Endothelial cell of umbilical vein (primary cell): Measurements from ENCODE around the gene ARTN. TPM values are rescaled to one million over a fixed set of nuclear protein-coding genes. Genes with fewer than 3 reads are reported as not detected.

ENCODE experiments used
- BruUV-seq: library from RNA; stranded (reverse); fragments of 400-500 nt; replicated peaks from 2 replicates; lab custom pipeline; 2021; lab: Mats Ljungman, UMichigan
- CTCF ChIA-PET: fragments of 300-600, 350-600 bp; sonication (Branson Sonifier 250); formaldehyde crosslinking; loops from one replicate; lab custom pipeline; 2021; ENCODE audit warnings: antibody characterized with exemption, inconsistent platforms; lab: Charles Lee
- POLR2A ChIA-PET: fragments of 300-600, 350-600 bp; sonication (Branson Sonifier 250); formaldehyde crosslinking; loops from one replicate; lab custom pipeline; 2021; ENCODE audit warnings: antibody characterized with exemption, inconsistent platforms; lab: Charles Lee
- DNase-seq: peaks from one replicate; pipeline ENCODE4 v3.0.0-alpha.2; 2011; ENCODE audit warnings: low read depth, low spot score
- FAIRE-seq: peaks from 2 replicates; lab custom pipeline; 2011; peaks lifted over from hg19 to GRCh38; lab: Jason Lieb, UNC
- H2AFZ ChIP-seq: 2 replicates; pipeline ENCODE4 v1.6.0; 2012; ENCODE audit warnings: low read depth, low read length, control low read depth, inconsistent platforms
- H3K27ac ChIP-seq: 2 replicates; pipeline ENCODE4 v1.5.1; 2011; ENCODE audit warnings: low read depth, mild to moderate bottlenecking, control low read depth, low read length, moderate library complexity; ENCODE audit not compliant: insufficient read depth
- H3K27me3 ChIP-seq, 2 experiments: 2 replicates each; pipeline versions ENCODE4 v1.6.0 to v1.6.1; 2011; ENCODE audit warnings: low read length in 2 of 2, mixed read lengths in 1 of 2; ENCODE audit not compliant: control insufficient read depth in 2 of 2, insufficient read depth in 2 of 2
- H3K36me3 ChIP-seq, 2 experiments: 2 replicates in 1 of 2; 3 replicates in 1 of 2; pipeline ENCODE4 v1.5.1; 2011; ENCODE audit warnings: low read length in 2 of 2, mild to moderate bottlenecking in 1 of 2, moderate library complexity in 1 of 2; ENCODE audit not compliant: control insufficient read depth in 2 of 2, insufficient read depth in 2 of 2; ENCODE audit errors: extremely low read depth in 1 of 2
- H3K4me1 ChIP-seq: 3 replicates; pipeline ENCODE4 v1.5.1; 2011; ENCODE audit warnings: mild to moderate bottlenecking, low read length; ENCODE audit not compliant: control insufficient read depth, insufficient read depth; ENCODE audit errors: extremely low read depth
- H3K4me2 ChIP-seq: 2 replicates; pipeline ENCODE4 v1.6.1; 2011; ENCODE audit warnings: low read length, control low read depth, mixed read lengths; ENCODE audit not compliant: insufficient read depth
- H3K4me3 ChIP-seq, 3 experiments: fragments of 200-600 bp in 1 of 3; sonication (generic), shearing (Covaris generic) in 1 of 3; replicated peaks in 1 of 3; 2 replicates each; pipeline ENCODE4 v1.5.1; 2011 to 2016; ENCODE audit warnings: control low read depth in 3 of 3, low read length in 3 of 3, mild to moderate bottlenecking in 2 of 3, inconsistent platforms in 1 of 3, low read depth in 1 of 3, moderate library complexity in 1 of 3; ENCODE audit not compliant: insufficient read depth in 1 of 3
- H3K79me2 ChIP-seq: 2 replicates; pipeline ENCODE4 v1.6.0; 2012; ENCODE audit warnings: low read length, inconsistent platforms; ENCODE audit not compliant: control insufficient read depth, insufficient read depth
- H3K9ac ChIP-seq: replicated peaks from 2 replicates; pipeline ENCODE3; 2011; ENCODE audit warnings: low read length, control low read depth; ENCODE audit not compliant: insufficient read depth; ENCODE audit errors: extremely low read depth
- H3K9me1 ChIP-seq: replicated peaks from 3 replicates; pipeline ENCODE4 v1.6.0; 2011; ENCODE audit warnings: mild to moderate bottlenecking, low read length; ENCODE audit not compliant: control insufficient read depth, insufficient read depth; ENCODE audit errors: extremely low read depth
- H3K9me3 ChIP-seq: replicated peaks from 2 replicates; pipeline ENCODE4 v1.5.1; 2012; ENCODE audit warnings: low read length, inconsistent platforms; ENCODE audit not compliant: control insufficient read depth, insufficient read depth
- H4K20me1 ChIP-seq: replicated peaks from 2 replicates; pipeline ENCODE3; 2011; ENCODE audit warnings: mild to moderate bottlenecking, low read length; ENCODE audit not compliant: control insufficient read depth, insufficient read depth; ENCODE audit errors: extremely low read depth
- CTCF ChIP-seq, 2 donors: IDR thresholded peaks; 1 replicate in 1 of 2; 2 replicates in 1 of 2; pipeline ENCODE4 v1.5.1; 2011; ENCODE audit warnings: low read length in 2 of 2, mild to moderate bottlenecking in 2 of 2, moderate library complexity in 2 of 2, control low read depth in 1 of 2, inconsistent platforms in 1 of 2, low read depth in 1 of 2; ENCODE audit not compliant: insufficient read depth in 1 of 2; ENCODE audit errors: extremely low read depth in 1 of 2
- EZH2 ChIP-seq: IDR thresholded peaks from 2 replicates; pipeline ENCODE4 v1.6.1; 2012; ENCODE audit warnings: borderline replicate concordance, low read depth, mild to moderate bottlenecking, moderate library complexity, low read length, inconsistent platforms; ENCODE audit not compliant: severe bottlenecking
- FOS ChIP-seq: IDR thresholded peaks from 2 replicates; pipeline ENCODE4 v1.6.1; 2011; ENCODE audit warnings: mild to moderate bottlenecking, low read length, moderate library complexity, borderline replicate concordance; ENCODE audit not compliant: insufficient read depth
- GATA2 ChIP-seq: IDR thresholded peaks from 2 replicates; pipeline ENCODE4 v1.7.0; 2011; ENCODE audit warnings: low read depth, mild to moderate bottlenecking, moderate library complexity, mixed read lengths, low read length; ENCODE audit not compliant: insufficient read length, insufficient read depth
- JUN ChIP-seq: IDR thresholded peaks from 2 replicates; pipeline ENCODE4 v1.6.1; 2011; ENCODE audit warnings: borderline replicate concordance, low read depth; ENCODE audit not compliant: insufficient read length, insufficient read depth
- MYC ChIP-seq: IDR thresholded peaks from one replicate; pipeline ENCODE4 v1.6.1; 2011; ENCODE audit warnings: mild to moderate bottlenecking, low read depth, low read length
- POLR2A ChIP-seq: IDR thresholded peaks from 2 replicates; pipeline ENCODE4 v1.6.1; 2012; ENCODE audit warnings: low read depth, mild to moderate bottlenecking, control low read depth, low read length
- POLR2AphosphoS5 ChIP-seq: IDR thresholded peaks from 2 replicates; pipeline ENCODE4 v1.6.1; 2012; ENCODE audit warnings: low read depth, mild to moderate bottlenecking, control low read depth, low read length, moderate library complexity; ENCODE audit not compliant: insufficient read depth
- dilution Hi-C: fragments of 300-500 bp; cut with MboI; formaldehyde crosslinking; loops from one replicate; pipeline ENCODE4 v1.15.0; 2019; ENCODE audit warnings: low sequenced_read_pairs; ENCODE audit not compliant: extremely low pct_ligation_motif_present
- intact Hi-C: fragments of 100-400 bp; cut with micrococcal nuclease; formaldehyde crosslinking; loops from one replicate; pipeline ENCODE4 v1.10.0; 2022
- polyA plus RNA-seq, 4 experiments: library from polyadenylated mRNA; depleted of rRNA in 3 of 4; stranded (reverse) in 3 of 4; unstranded in 1 of 4; fragments of >200 nt; gene quantifications; 2 replicates each; pipeline versions ENCODE4 v1.2.1 to v1.2.3, GENCODE V29; 2011 to 2012; ENCODE audit warnings: missing spikeins in 1 of 4
- total RNA-seq: library from RNA; stranded (reverse); gene quantifications from 2 replicates; pipeline ENCODE4 v1.2.3, GENCODE V29; 2021
- TF ChIP-seq, protein P1 (sequence below): IDR thresholded peaks from 2 replicates; pipeline ENCODE4 v1.6.1; 2011; ENCODE audit not compliant: insufficient read depth, insufficient read length

The ARTN gene
- total and polyA plus RNA-seq, 2 donors (not counting 3 experiments of a cell fraction or from before 2014, with no cell fraction given) = 0.11 to 0.18 TPM

DNA sequence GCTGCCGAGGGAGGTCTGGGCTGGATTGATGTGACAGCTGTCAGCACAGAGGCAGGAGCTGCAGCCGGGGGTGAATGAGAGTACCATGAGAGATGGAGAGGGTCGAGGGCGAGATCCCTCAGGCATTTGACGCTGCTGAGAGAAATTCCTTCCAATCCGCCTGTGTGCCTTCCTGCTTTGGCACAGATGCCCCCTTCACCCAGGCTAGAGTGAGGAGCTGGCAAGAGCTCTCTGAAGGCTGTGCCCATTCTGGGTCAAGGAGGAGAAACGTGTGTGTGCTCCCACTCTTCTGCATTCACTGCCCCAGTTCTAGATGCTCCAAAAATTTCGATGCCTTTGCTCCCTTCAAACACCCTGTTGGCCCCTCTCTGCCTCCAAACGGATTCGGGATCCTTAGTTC is 4.8 kb downstream of the ARTN start:
- H3K4me1 ChIP-seq = peaks cover 4% of the 10 kb centered on the region
- no peak overlapping the region for H3K27ac ChIP-seq
- H2AFZ ChIP-seq = no peak overlapping the region
- FAIRE-seq = no peak
- H3K9ac ChIP-seq = no peak overlapping the region
- H3K4me3 ChIP-seq = no peak overlapping the region
- no peaks in the 10 kb centered on the region for H4K20me1 ChIP-seq
- no peak for TF ChIP-seq GATA2
- no peak for TF ChIP-seq MYC
- TF ChIP-seq POLR2A = no peak
- TF ChIP-seq FOS = no peak
- TF ChIP-seq CTCF (IDR thresholded peaks at IDR 0.05; ENCODE audit: extremely low read depth in 1 of 2, insufficient read depth in 1 of 2, low read depth in 1 of 2, low read length in 2 of 2) = no peak
- TF ChIP-seq POLR2AphosphoS5 = no peak
- TF ChIP-seq EZH2 = no peak
- TF ChIP-seq, protein P1, sequence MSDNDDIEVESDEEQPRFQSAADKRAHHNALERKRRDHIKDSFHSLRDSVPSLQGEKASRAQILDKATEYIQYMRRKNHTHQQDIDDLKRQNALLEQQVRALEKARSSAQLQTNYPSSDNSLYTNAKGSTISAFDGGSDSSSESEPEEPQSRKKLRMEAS = no peak
- TF ChIP-seq JUN = no peak
- H3K36me3 ChIP-seq = no peaks in the 10 kb centered on the region
- no peaks in the 10 kb centered on the region for H3K9me3 ChIP-seq
- H3K4me2 ChIP-seq = no peak overlapping the region
- no peaks in the 10 kb centered on the region for H3K79me2 ChIP-seq
- intact Hi-C loops = no loop called here
- BruUV-seq = no TSS peak
- no peaks in the 10 kb centered on the region for H3K9me1 ChIP-seq
- DNase-seq = no peak
- ChIA-PET CTCF (interaction anchor here (1.9 to 18.1 kb wide), 2 partner anchors 109 to 174 kb away, joined by 9 to 965 read pairs; no protein-coding TSS in a partner anchor), POLR2A (no interaction called here)
- H3K27me3 ChIP-seq = peaks cover 3 to 5% of the 10 kb centered on the region in 2 experiments
- dilution Hi-C loops = loop anchor here (25.0 kb wide), 1 partner anchor 176 kb away; no protein-coding TSS in a partner anchor
